ENCODE data around the gene MNDA.
"Not testable (repeated sequence)": the region's sequence is repeated elsewhere in the genome, so short reads cannot be mapped to it uniquely, and the experiment has no call there.

MNDA gene

GRCh38 chr1:158864595-158864994, 33.4 kb downstream of the MNDA start:
- Histone ChIP-seq H3K79me2 (ENCODE audit: insufficient read depth, low read length) (no peaks in the 10 kb centered on the region), H3K36me3 (ENCODE audit: insufficient read depth, low read length) (no peaks in the 10 kb centered on the region), H2AFZ (ENCODE audit: low read length) (no peak overlapping the region), H3K4me1 (ENCODE audit: insufficient read depth, low read length, poor library complexity, severe bottlenecking) (no peaks in the 10 kb centered on the region), H3K27me3 (ENCODE audit: insufficient read depth, low read length, poor library complexity, severe bottlenecking) (no peaks in the 10 kb centered on the region), H3K9me2 (replicated peaks; ENCODE audit: low read depth, low read length) (no peaks in the 10 kb centered on the region), H3K9me3 (ENCODE audit: insufficient read depth, low read depth, low read length) (no peaks in the 10 kb centered on the region), H3K4me2 (ENCODE audit: low read depth, low read length, poor library complexity, severe bottlenecking) (no peak overlapping the region), H4K20me1 (ENCODE audit: insufficient read depth, low read length, poor library complexity, severe bottlenecking) (no peaks in the 10 kb centered on the region), H3K9ac (ENCODE audit: low read depth, low read length, poor library complexity, severe bottlenecking) (no peak overlapping the region), H3F3A (ENCODE audit: low read depth) (no peaks in the 10 kb centered on the region), H3K4me3 (ENCODE audit: low read length, poor library complexity, severe bottlenecking) (no peak overlapping the region)
- TF ChIP-seq, protein P1, sequence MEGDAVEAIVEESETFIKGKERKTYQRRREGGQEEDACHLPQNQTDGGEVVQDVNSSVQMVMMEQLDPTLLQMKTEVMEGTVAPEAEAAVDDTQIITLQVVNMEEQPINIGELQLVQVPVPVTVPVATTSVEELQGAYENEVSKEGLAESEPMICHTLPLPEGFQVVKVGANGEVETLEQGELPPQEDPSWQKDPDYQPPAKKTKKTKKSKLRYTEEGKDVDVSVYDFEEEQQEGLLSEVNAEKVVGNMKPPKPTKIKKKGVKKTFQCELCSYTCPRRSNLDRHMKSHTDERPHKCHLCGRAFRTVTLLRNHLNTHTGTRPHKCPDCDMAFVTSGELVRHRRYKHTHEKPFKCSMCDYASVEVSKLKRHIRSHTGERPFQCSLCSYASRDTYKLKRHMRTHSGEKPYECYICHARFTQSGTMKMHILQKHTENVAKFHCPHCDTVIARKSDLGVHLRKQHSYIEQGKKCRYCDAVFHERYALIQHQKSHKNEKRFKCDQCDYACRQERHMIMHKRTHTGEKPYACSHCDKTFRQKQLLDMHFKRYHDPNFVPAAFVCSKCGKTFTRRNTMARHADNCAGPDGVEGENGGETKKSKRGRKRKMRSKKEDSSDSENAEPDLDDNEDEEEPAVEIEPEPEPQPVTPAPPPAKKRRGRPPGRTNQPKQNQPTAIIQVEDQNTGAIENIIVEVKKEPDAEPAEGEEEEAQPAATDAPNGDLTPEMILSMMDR (conservative IDR thresholded peaks at IDR 0.05; ENCODE audit: low read length), result no peak
- no peak for TF ChIP-seq EZH2phosphoT487 (IDR thresholded peaks at IDR 0.05; ENCODE audit: borderline replicate concordance)

GRCh38 chr1:158870438-158870837, 39.3 kb downstream of the MNDA start:
- H3K36me3 ChIP-seq (ENCODE audit: insufficient read depth, low read length); H2AFZ ChIP-seq (ENCODE audit: low read length); H4K20me1 ChIP-seq (ENCODE audit: insufficient read depth, low read length, poor library complexity, severe bottlenecking); H3K9ac ChIP-seq (ENCODE audit: low read depth, low read length, poor library complexity, severe bottlenecking); H3K9me3 ChIP-seq (ENCODE audit: insufficient read depth, low read depth, low read length); H3F3A ChIP-seq (ENCODE audit: low read depth); H3K4me2 ChIP-seq (ENCODE audit: low read depth, low read length, poor library complexity, severe bottlenecking); H3K4me1 ChIP-seq (ENCODE audit: insufficient read depth, low read length, poor library complexity, severe bottlenecking); H3K79me2 ChIP-seq (ENCODE audit: insufficient read depth, low read length); H3K9me2 ChIP-seq (replicated peaks; ENCODE audit: low read depth, low read length); H3K4me3 ChIP-seq (ENCODE audit: low read length, poor library complexity, severe bottlenecking); H3K27me3 ChIP-seq (ENCODE audit: insufficient read depth, low read length, poor library complexity, severe bottlenecking): not testable (repeated sequence)

GRCh38 chr1:158873141-158873540, 42.0 kb downstream of the MNDA start:
- H3K4me3 ChIP-seq (ENCODE audit: low read length, poor library complexity, severe bottlenecking), result no peak overlapping the region
- H3K9ac ChIP-seq (ENCODE audit: low read depth, low read length, poor library complexity, severe bottlenecking), result no peak overlapping the region
- TF ChIP-seq, protein P1 (conservative IDR thresholded peaks at IDR 0.05; ENCODE audit: low read length), result no peak
- TF ChIP-seq EZH2phosphoT487 (IDR thresholded peaks at IDR 0.05; ENCODE audit: borderline replicate concordance), result no peak
- H3K27me3 ChIP-seq (ENCODE audit: insufficient read depth, low read length, poor library complexity, severe bottlenecking), result no peaks in the 10 kb centered on the region
- H3K4me2 ChIP-seq (ENCODE audit: low read depth, low read length, poor library complexity, severe bottlenecking), result no peak overlapping the region
- no peak overlapping the region for H2AFZ ChIP-seq (ENCODE audit: low read length)
- H3K4me1 ChIP-seq (ENCODE audit: insufficient read depth, low read length, poor library complexity, severe bottlenecking), result no peaks in the 10 kb centered on the region
- no peaks in the 10 kb centered on the region for H3F3A ChIP-seq (ENCODE audit: low read depth)
- H3K79me2 ChIP-seq (ENCODE audit: insufficient read depth, low read length), result no peaks in the 10 kb centered on the region
- no peaks in the 10 kb centered on the region for H3K9me2 ChIP-seq (replicated peaks; ENCODE audit: low read depth, low read length)
- H3K36me3 ChIP-seq (ENCODE audit: insufficient read depth, low read length), result no peaks in the 10 kb centered on the region
- no peaks in the 10 kb centered on the region for H3K9me3 ChIP-seq (ENCODE audit: insufficient read depth, low read depth, low read length)
- H4K20me1 ChIP-seq (ENCODE audit: insufficient read depth, low read length, poor library complexity, severe bottlenecking), result no peaks in the 10 kb centered on the region

DNA sequence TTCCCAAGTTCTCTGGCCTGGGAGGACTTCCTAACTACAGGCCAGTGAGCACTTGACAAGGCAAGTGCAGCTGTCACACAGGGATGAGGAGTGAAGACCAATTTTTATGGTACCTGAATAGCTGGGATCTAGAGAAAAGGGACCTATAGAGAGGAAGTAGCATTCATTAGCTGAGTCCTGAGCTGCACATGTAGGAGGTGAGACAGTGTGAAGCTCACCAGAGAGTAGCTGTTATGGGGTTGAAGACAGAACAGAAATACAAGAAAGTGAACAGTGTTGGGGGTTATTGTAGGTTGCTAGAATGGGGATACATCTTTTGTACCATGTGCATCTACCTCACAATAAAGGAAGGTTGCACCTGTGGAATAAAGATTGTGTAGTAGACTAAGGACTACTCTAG, 62.5 kb downstream of the MNDA start:
- Histone ChIP-seq H3K4me1 (ENCODE audit: insufficient read depth, low read length, poor library complexity, severe bottlenecking) (no peaks in the 10 kb centered on the region), H3F3A (ENCODE audit: low read depth) (no peaks in the 10 kb centered on the region; the same call in 1 of the 2 replicates), H4K20me1 (ENCODE audit: insufficient read depth, low read length, poor library complexity, severe bottlenecking) (no peaks in the 10 kb centered on the region), H3K9me3 (ENCODE audit: insufficient read depth, low read depth, low read length) (0 out of 2 replicates have a peak, but pooled peaks cover 2% of the 10 kb centered on the region), H3K9ac (ENCODE audit: low read depth, low read length, poor library complexity, severe bottlenecking) (no peak overlapping the region), H3K4me3 (ENCODE audit: low read length, poor library complexity, severe bottlenecking) (no peak overlapping the region), H3K36me3 (ENCODE audit: insufficient read depth, low read length) (no peaks in the 10 kb centered on the region), H2AFZ (ENCODE audit: low read length) (no peak overlapping the region), H3K27me3 (ENCODE audit: insufficient read depth, low read length, poor library complexity, severe bottlenecking) (no peaks in the 10 kb centered on the region), H3K79me2 (ENCODE audit: insufficient read depth, low read length) (no peaks in the 10 kb centered on the region), H3K4me2 (ENCODE audit: low read depth, low read length, poor library complexity, severe bottlenecking) (no peak overlapping the region), H3K9me2 (replicated peaks; ENCODE audit: low read depth, low read length) (no peaks in the 10 kb centered on the region)
- TF ChIP-seq EZH2phosphoT487 (IDR thresholded peaks at IDR 0.05; ENCODE audit: borderline replicate concordance), result no peak
- TF ChIP-seq, protein P1 (conservative IDR thresholded peaks at IDR 0.05; ENCODE audit: low read length), result no peak

Measured in Loucy (cell line).